Sigmoid colon (tissue), 7 donors: ENCODE data around the gene HTRA3. TPM values are rescaled to one million over a fixed set of nuclear protein-coding genes. Genes with fewer than 3 reads are reported as not detected.

Source experiments
- DNase-seq: peaks from one replicate; pipeline ENCODE4 v3.0.0-alpha.2; 2019
- H3K27ac ChIP-seq, 4 donors: fragments of 200-600 bp; sonication (generic); one replicate each; pipeline ENCODE4 v1.5.1; 2016 to 2019; ENCODE audit warnings: mild to moderate bottlenecking in 1 of 4
- H3K27me3 ChIP-seq, 3 donors: fragments of 200-600 bp; sonication (generic); one replicate each; pipeline ENCODE4 v1.5.1; 2019; ENCODE audit warnings: mild to moderate bottlenecking in 1 of 3
- H3K36me3 ChIP-seq, 4 donors: fragments of 200-600 bp; sonication (generic); one replicate each; pipeline ENCODE4 v1.5.1; 2016 to 2019
- H3K4me1 ChIP-seq, 4 donors: fragments of 200-600 bp; sonication (generic); one replicate each; pipeline ENCODE4 v1.5.1; 2017 to 2019
- H3K4me3 ChIP-seq, 4 donors: fragments of 200-600 bp; sonication (generic); one replicate each; pipeline ENCODE4 v1.5.1; 2017 to 2019; ENCODE audit warnings: mild to moderate bottlenecking in 2 of 4, moderate library complexity in 1 of 4
- H3K9me3 ChIP-seq, 4 donors: fragments of 200-600 bp in 3 of 4; sonication (generic) in 3 of 4; one replicate each; pipeline versions ENCODE4 v1.5.1 to v1.6.1; 2013 to 2019
- CTCF ChIP-seq, 4 experiments: fragments of 450-650 bp in 3 of 4; fragments of 200-600 bp in 1 of 4; IDR thresholded peaks; one replicate each; pipeline ENCODE4 v1.5.1; 2016 to 2019; ENCODE audit warnings: antibody characterized with exemption in 4 of 4, mild to moderate bottlenecking in 3 of 4, moderate library complexity in 2 of 4
- EP300 ChIP-seq, 4 donors: sonication (generic); formaldehyde crosslinking; IDR thresholded peaks; one replicate each; pipeline ENCODE4 v1.6.1; 2017; ENCODE audit warnings: antibody characterized with exemption in 4 of 4
- POLR2A ChIP-seq, 2 donors: fragments of 450-650 bp; IDR thresholded peaks; one replicate each; pipeline ENCODE4 v1.6.1; 2016; ENCODE audit warnings: antibody characterized with exemption in 2 of 2, mild to moderate bottlenecking in 2 of 2, moderate library complexity in 2 of 2
- POLR2AphosphoS5 ChIP-seq, 4 donors: sonication (generic); formaldehyde crosslinking; IDR thresholded peaks; one replicate each; pipeline ENCODE4 v1.6.1; 2017; ENCODE audit warnings: antibody characterized with exemption in 4 of 4
- whole genome bisulfite sequencing, 2 donors: extraction: QIAGEN DNeasy Blood & Tissue Kit; methylation state at CpG; one replicate each; pipeline ENCODE4 v1.1.7; 2013; 5-methylcytosine and 5-hydroxymethylcytosine counted together
- intact Hi-C: fragments of 100-400 bp; cut with DNase I; formaldehyde crosslinking; loops from one replicate; pipeline ENCODE4 v1.15.1; 2023
- polyA plus RNA-seq, 3 donors: library from polyadenylated mRNA; stranded (reverse); fragments of 200-250 nt; gene quantifications; one replicate each; pipeline ENCODE4 v1.2.3, GENCODE V29; 2013
- total RNA-seq, 4 donors: library from RNA; depleted of rRNA; stranded (reverse); fragments of >200 nt; gene quantifications; one replicate each; pipeline ENCODE4 v1.1.0, GENCODE V29; 2016
- donor health status: healthy with polysubstance abuse.
- donor health status: Bipolar disorder and iron deficiency.
- donor health status: healthy.

HTRA3 gene
- total and polyA plus RNA-seq, 7 donors = 1.2 to 49.6 (median 14.5) TPM

- Histone ChIP-seq H3K36me3 (no peaks in the 10 kb centered on the region), H3K27me3 (no peaks in the 10 kb centered on the region), H3K9me3 (no peaks in the 10 kb centered on the region), H3K4me3 (peak overlapping the region in 3 of 4 donors; percentile 58 to 61 (median 60)), H3K27ac (peak overlapping the region; percentile 78 to 89 (median 84)), H3K4me1 (peaks cover 0 to 67% (median 64%) of the 10 kb centered on the region in 4 donors)
- intact Hi-C loops = no loop called here
- DNase-seq = no peak
- TF ChIP-seq EP300 (IDR thresholded peaks at IDR 0.05) = no peak
- TF ChIP-seq CTCF (IDR thresholded peaks at IDR 0.05) = no peak
- TF ChIP-seq POLR2A (IDR thresholded peaks at IDR 0.05) = no peak
- TF ChIP-seq POLR2AphosphoS5 (IDR thresholded peaks at IDR 0.05) = no peak
- 76 to 80% methylated on average over 25 of the region's 25 CpGs for WGBS, 2 donors
Observed at GRCh38 chr4:8268901-8269534, 536 bp upstream of the HTRA3 start.

- TF ChIP-seq EP300 (IDR thresholded peaks at IDR 0.05) (no peak), POLR2AphosphoS5 (IDR thresholded peaks at IDR 0.05) (no peak), CTCF (IDR thresholded peaks at IDR 0.05) (no peak), POLR2A (IDR thresholded peaks at IDR 0.05) (no peak)
- peak overlapping the region; percentile 78 to 89 (median 84) for H3K27ac ChIP-seq
- no peaks in the 10 kb centered on the region for H3K36me3 ChIP-seq
- H3K4me3 ChIP-seq = peak overlapping the region; percentile 38 to 61 (median 59)
- DNase-seq = no peak
- intact Hi-C loops = no loop called here
- H3K9me3 ChIP-seq = no peaks in the 10 kb centered on the region
- H3K27me3 ChIP-seq = no peaks in the 10 kb centered on the region
- WGBS, 2 donors = 49 to 51% methylated on average over 11 of the region's 11 CpGs
- peaks cover 0 to 80% (median 78%) of the 10 kb centered on the region in 4 donors for H3K4me1 ChIP-seq
Observed at GRCh38 chr4:8270418-8270771, 841 bp downstream of the HTRA3 start.

GRCh38 chr4:8270912-8271815 lies 1.6 kb downstream of the HTRA3 start:
- Histone ChIP-seq H3K4me1 (peaks cover 0 to 88% (median 85%) of the 10 kb centered on the region in 4 donors), H3K36me3 (no peaks in the 10 kb centered on the region), H3K9me3 (no peaks in the 10 kb centered on the region), H3K27me3 (no peaks in the 10 kb centered on the region), H3K4me3 (peak overlapping the region; percentile 38 to 61 (median 59)), H3K27ac (peak overlapping the region; percentile 78 to 89 (median 84))
- peak in 3 of 4 donors; percentile 28 to 57 (median 57) for TF ChIP-seq POLR2AphosphoS5 (IDR thresholded peaks at IDR 0.05)
- no peak for TF ChIP-seq CTCF (IDR thresholded peaks at IDR 0.05)
- WGBS, 2 donors = 78 to 80% methylated on average over 27 of the region's 27 CpGs
- DNase-seq = peak; percentile 75
- intact Hi-C loops = no loop called here

GRCh38 chr4:8271821-8272220 lies 2.3 kb downstream of the HTRA3 start:
- 86 to 91% methylated on average over 10 of the region's 10 CpGs for WGBS, 2 donors
- H3K27me3 ChIP-seq = no peaks in the 10 kb centered on the region
- peak overlapping the region; percentile 78 to 89 (median 84) for H3K27ac ChIP-seq
- H3K4me3 ChIP-seq = peak overlapping the region in 3 of 4 donors; percentile 58 to 61 (median 60)
- intact Hi-C loops = no loop called here
- no peaks in the 10 kb centered on the region for H3K36me3 ChIP-seq
- H3K9me3 ChIP-seq = no peaks in the 10 kb centered on the region
- peak; percentile 63 for DNase-seq
- no peak for TF ChIP-seq EP300 (IDR thresholded peaks at IDR 0.05)
- no peak for TF ChIP-seq CTCF (IDR thresholded peaks at IDR 0.05)
- no peak for TF ChIP-seq POLR2AphosphoS5 (IDR thresholded peaks at IDR 0.05)
- no peak for TF ChIP-seq POLR2A (IDR thresholded peaks at IDR 0.05)
- peaks cover 0 to 92% (median 88%) of the 10 kb centered on the region in 4 donors for H3K4me1 ChIP-seq
